ENCODE measurements around the gene SLC7A7.
"Not testable (repeated sequence)": the region's sequence is repeated elsewhere in the genome, so short reads cannot be mapped to it uniquely, and the experiment has no call there.

The SLC7A7 gene

DNA sequence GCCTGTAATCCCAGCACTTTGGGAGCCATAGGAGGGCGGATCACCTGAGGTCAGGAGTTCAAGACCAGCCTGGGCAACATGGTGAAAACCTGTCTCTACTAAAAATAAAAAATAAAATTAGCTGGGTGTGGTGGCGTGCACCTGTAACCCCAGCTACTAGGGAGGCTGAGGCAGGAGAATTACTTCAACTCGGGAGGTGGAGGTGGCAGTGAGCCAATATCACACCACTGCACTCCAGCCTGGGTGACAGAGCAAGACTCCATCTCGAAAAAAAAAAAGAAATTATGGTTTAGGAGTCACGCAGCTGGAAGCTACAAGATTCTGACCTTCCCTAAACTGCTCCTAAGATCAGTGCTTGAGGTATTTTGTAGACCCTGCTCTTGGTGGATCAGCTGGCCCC, 21.7 kb downstream of the SLC7A7 start:
- not testable (repeated sequence) for DNase-seq (ENCODE audit: low read depth in 3 of 3)

DNA sequence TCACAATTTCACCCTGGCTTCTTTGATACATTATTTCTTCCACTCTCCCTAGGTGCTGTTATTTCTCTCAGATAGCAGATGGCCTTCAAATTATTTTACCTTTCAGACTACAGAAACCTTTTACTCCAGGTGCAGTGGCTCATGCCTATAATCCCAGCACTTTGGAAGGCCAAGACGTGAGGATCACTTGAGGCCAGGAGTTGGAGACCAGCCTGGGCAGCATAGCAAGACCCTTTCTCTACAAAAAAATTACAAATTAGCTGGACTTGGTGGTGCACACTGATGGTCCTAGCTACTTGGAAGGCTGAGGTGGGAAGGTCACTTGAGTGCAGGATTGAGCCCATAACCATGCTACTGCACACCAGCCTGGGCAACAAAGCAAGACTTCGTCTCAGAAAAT, 23.1 kb downstream of the SLC7A7 start:
- DNase-seq (ENCODE audit: low read depth in 3 of 3): no peak

DNA sequence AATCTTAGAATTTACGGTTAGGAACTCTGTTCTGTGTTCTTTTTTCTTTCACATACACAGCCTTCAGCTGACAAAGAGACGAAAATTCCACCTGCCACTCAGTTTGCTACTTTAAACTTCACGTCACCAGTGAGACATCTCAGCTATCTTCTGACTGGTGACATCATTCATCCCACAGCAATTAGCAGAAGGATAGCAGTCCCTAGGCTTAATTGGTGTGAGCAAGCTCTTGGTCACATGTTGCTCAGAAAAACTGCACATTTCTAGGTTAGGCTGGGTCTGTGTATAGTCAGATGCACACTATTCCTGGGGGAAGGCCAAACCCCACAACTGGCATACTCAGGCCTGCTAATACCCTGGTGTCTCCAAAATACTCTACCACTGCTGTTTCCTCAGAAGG, 23.9 kb downstream of the SLC7A7 start:
- DNase-seq (ENCODE audit: low read depth in 3 of 3): no peak

DNA sequence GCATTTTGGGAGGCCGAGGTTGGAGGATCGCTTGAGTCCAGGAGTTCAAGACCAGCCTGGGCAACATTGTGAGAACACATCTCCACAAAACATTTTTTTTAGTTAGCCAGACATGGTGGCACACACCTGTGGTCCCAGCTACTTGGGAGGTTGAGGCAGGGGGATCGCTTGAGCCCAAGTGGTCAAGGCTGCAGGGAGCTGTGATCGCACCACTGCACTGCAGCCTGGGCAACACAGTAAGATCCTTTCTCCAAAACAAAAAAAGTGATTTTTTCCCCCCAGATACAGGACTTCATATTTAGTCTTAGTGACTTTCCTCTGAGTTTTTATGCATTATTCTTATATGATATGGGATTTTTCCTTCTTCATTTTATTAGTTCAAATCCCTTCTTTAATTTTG, 28.6 kb downstream of the SLC7A7 start:
- no peak for DNase-seq (ENCODE audit: low read depth in 3 of 3)

DNA sequence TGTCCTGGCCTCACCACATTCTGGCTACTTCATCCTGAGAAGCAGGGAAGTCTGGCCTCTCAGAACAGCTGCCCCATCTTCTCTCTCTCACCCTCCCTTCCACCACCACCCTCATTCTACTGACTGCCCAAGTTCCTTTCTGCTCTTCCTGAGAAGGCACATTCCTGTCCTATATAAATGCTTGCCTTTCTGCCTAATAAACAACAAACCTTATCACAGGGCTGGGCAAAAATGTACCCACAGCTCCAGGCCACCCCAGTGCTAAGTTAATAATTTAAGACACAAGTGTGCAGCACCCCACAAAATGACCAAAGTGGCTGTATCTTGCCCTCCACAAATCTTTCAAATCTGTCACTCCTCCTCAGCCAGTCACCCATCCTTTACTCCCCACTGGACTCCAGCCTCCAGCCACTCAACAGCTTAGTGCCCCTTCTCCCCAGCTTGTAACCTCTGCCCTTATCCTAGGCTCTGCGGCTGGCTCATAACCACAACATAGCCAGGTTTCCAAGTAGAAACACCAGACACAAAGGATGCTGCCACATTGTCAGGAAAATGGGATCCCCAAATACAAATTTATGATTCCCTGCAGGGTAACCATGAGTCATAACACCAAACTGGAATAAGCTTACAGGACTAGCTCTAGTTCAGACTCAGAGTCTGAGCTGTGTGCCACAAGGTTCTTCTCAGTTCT, 33.8 kb downstream of the SLC7A7 start:
- no peak for DNase-seq (ENCODE audit: low read depth in 3 of 3)

DNA sequence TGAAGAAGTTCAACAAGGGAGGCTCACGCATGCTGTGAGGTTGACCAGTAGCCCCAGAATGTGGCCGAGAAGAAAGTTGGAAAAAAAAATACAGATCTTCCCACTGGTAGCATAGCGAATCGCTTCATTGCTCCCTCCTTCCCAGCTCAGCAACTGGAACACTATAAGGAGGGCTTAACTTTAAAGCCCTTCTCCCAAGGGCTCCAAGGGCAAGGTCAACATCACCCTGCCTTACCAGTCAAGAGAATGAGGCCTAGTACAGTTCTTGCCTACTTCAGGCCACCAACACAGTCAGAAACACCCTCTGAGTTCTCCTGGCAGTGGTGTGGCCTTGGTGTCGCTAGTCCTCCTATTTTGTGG, 34.3 kb downstream of the SLC7A7 start:
- no peak for DNase-seq (ENCODE audit: low read depth in 3 of 3)

DNA sequence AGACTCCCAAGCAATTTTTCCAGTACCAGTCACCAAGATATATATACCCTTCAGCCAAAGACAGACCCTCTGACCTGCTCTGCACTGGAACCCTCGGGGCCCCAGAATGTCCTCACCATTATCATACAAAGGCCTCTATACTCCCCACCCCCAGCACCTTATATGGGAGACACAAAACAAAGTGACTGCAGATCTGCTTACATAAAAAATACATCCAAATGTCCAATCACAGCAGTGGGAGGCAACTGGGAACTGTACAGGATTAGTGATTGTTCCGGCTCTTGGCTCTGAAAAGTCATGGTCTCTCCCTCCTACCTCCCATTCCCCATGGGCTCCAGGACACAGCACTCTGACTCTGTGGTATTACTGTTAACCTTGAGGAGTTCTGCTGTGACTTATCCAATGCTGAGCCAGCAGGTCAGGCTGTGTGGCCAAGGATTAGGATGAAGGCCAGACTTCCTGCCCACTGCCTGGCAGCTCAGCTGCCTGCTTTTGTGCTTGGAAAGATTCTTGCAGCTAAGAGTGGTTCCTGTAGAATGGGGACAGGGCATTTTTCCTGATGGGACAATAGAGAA, 35.0 kb downstream of the SLC7A7 start:
- DNase-seq (ENCODE audit: low read depth in 3 of 3): no peak

DNA sequence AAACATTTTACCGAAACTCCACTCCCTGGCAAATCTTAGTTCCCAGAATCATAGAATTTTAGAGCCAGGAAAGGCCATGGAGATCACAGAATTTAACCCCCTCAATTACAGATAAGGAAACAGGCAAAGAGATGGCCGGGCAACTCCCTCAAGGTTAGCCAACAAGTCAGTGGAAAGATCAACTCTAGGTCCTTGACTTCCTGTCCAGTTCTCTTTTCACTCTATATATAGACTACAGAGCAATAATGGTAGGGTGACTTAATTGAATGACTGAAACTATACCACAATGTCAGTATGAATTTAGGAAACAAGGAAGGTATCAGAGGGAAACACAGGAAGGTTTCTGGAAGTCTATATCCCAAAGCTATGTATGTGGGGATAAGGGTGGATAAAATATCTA, 37.2 kb downstream of the SLC7A7 start:
- no peak for DNase-seq (ENCODE audit: low read depth in 3 of 3)

DNA sequence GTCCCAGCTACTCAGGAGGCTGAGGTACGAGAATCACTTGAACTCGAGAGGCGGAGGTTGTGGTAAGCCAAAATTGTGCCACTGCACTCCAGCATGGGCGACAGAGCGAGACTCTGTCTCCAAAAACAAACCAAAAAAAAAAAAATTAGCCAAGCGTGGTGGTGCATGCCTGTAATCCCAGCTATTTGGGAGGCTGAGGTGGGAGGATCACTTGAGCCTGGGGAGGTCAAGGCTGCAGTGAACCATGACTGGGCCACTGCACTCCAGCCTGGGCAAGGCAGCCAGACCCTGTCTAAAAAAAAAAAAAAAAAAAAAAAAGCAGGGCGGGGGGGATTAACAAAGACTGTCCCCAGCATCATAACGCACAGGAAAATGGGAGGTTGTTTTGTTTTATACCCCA, 38.4 kb downstream of the SLC7A7 start:
- DNase-seq (ENCODE audit: low read depth in 3 of 3): not testable (repeated sequence)

DNA sequence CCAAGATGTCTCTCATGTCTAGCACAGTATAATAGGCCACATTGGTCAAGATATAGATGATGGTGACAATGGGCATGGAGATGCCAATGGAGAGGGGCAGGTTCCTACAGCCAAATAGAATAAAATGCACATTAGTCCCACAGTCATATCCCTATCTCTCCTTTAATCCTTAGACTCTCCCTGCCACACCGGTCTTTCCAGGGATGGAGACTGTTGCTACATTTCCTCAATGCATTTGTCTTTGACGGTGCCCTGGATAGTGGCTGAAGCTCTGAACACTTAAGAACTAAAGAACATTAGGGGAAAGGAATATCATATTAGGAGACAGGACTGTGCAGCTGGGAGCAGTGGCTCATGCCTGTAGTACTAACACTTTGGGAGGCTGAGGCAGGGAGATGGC, 39.0 kb downstream of the SLC7A7 start:
- DNase-seq (ENCODE audit: low read depth in 3 of 3): no peak

DNA sequence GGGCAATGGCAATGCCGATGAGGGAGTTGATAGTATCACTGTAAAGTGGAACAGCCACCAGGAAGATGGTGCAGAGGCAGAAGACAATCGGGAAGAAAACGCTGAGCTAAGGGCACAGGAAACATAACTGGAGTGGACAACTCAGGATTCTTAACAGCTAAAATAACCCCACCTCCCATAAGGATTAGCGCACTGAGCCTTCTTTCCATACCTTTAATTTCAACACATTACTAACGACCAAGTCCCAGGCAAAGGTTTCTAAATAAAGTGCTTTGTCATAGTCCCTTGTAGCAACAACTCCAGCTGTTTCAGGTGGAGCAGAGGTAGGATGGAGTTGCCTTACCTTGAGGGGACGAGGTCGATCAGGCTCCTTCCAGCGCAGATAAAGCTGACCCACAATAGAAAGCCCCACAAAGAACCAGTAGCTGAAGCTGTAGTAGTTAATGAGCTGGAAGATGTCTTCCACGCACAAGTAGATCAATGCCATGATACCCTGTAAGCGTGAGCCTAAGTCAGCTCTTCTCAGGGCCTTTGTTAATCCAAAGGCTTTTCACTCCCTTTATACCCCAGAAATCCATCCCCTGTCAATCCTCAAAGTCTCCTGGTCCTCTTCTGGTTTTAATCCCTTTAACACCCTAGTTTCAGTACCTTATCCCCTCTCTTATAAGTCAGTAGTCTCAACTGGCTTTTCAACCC, 41.1 kb downstream of the SLC7A7 start:
- DNase-seq (ENCODE audit: low read depth in 3 of 3): no peak

DNA sequence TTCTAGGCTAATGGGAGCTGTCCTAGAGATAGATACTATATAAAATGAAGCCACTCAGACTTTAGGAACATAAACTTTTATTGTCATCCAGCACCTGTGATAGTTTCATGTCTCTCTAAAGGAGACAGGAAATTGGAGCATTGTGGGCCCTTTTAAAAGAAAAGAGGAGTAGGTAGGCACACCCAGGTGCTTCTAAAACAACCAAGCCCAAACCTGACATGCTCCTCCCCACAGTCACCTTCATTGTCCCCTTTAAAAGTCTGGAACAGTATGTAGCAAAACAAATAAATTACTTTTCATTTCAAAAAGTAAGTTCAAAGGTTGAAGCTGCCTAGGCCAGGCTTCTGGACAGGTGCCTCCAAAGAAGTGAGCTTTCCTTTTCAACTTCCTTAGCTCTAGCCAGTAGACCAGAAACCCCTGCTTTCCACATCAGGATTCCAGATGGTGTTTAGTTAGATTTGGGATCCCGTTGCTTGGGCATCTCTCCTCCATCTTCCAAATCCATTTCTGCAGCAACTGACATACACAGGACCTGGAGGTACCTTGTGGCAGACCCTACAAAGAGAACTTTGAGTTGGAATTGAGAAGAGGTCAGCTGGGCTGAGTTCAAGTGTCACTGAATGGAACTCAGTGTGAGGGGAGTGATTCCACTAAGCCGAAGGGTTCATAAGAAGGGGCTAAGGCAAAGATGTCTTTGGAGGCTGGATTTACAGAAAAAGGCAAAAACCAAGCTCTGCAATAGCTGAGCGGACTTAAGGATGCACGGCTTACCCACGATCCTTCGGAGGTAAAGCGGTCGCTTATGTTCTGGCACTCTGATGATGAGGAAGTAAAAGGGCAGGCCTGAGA, 41.8 kb downstream of the SLC7A7 start:
- DNase-seq (ENCODE audit: low read depth in 3 of 3): no peak

DNA sequence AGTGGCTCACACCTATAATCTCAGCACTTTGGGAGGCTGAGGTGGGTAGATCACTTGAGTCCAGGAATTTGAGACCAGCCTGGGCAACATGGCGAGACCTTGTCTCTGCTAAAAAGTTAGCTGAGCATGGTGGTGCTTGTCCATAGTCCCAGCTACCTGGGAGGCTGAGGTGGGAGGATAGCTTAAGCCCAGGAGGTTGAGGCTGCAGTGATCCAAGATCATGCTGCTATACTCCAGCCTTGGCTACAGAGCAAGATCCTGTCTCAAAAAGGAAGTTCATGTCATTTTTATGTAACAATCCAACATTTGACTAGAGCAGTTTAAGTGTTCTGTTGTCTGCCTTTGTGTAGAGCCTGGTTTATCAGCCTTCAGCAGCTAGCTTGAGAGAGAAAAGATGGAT, 42.5 kb downstream of the SLC7A7 start:
- DNase-seq (ENCODE audit: low read depth in 3 of 3): no peak

DNA sequence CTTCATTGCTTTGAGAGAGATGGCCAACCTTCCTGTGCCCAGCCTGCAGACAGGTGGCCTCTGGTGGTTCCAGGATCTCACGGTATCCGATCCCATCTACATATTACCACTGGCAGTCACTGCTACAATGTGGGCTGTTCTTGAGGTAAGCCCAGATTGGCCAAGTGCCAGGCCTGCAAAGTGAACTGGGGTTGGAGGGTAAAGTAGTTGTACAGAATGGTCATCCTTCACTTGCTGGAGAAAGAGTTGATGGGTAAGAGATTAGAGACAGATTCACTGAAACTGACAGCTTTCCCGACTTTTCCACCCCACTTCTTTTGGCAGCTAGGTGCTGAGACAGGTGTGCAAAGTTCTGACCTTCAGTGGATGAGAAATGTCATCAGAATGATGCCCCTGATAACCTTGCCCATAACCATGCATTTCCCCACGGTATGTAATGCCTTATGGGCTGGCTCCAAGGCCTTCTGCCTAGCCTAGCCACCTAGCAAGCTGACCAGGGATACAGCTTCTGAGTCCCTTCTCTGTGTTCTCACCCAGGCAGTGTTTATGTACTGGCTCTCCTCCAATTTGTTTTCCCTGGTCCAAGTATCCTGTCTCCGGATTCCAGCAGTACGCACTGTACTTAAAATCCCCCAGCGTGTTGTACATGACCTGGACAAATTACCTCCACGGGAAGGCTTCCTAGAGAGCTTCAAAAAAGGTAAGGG, 44.6 kb downstream of the SLC7A7 start:
- DNase-seq (ENCODE audit: low read depth in 3 of 3): no peak

DNA sequence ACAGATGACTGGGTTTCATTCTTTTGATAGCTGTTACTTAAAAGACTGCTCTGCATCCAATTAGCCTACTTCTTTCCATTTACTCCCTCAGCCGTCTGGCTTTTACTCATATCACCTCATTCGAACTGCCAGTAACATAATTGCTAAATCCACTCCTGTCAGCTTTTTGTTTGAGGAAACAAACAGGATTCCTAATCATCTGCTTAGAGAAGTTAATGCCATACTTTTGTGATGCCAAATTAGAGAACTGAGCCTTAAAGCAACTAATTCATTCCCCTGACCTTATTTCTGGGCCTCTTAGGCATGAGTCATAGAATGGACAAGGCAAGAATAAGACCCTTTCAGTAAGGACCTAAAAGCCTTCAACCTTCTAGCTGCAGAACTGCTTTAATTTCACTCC, 45.9 kb downstream of the SLC7A7 start:
- no peak for DNase-seq (ENCODE audit: low read depth in 3 of 3)

DNA sequence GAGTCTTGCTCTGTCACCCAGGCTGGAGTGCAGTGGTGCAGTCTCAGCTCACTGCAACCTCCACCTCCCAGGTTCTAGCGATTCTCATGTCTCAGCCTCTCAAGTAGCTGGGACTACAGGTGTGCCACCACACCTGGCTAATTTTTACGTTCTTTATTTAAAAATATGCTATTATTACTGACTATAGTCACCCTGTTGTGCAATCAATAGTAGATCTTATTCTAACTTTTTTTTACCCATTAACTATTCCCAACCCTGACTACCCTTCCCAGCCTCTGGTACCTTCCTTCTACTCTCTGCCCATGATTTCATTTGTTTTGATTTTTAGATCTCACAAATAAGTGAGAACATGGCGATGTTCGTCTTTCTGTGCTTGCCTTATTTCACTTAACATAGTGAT, 46.3 kb downstream of the SLC7A7 start:
- no peak for DNase-seq (ENCODE audit: low read depth in 3 of 3)

DNA sequence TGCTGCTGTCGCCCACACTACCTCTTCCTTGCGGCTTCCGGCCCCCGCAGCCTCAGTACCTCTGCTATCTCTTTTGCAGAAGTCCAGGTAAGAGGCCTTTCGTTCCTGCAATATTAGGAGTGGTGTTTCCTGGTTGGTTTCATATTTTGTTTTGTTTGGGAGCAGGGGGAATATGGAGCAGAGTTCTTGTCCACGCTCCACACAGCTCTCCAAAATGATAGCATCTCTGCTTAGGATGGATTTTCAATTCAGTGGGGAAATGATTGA, 48.0 kb downstream of the SLC7A7 start:
- DNase-seq (ENCODE audit: low read depth in 3 of 3): no peak

DNA sequence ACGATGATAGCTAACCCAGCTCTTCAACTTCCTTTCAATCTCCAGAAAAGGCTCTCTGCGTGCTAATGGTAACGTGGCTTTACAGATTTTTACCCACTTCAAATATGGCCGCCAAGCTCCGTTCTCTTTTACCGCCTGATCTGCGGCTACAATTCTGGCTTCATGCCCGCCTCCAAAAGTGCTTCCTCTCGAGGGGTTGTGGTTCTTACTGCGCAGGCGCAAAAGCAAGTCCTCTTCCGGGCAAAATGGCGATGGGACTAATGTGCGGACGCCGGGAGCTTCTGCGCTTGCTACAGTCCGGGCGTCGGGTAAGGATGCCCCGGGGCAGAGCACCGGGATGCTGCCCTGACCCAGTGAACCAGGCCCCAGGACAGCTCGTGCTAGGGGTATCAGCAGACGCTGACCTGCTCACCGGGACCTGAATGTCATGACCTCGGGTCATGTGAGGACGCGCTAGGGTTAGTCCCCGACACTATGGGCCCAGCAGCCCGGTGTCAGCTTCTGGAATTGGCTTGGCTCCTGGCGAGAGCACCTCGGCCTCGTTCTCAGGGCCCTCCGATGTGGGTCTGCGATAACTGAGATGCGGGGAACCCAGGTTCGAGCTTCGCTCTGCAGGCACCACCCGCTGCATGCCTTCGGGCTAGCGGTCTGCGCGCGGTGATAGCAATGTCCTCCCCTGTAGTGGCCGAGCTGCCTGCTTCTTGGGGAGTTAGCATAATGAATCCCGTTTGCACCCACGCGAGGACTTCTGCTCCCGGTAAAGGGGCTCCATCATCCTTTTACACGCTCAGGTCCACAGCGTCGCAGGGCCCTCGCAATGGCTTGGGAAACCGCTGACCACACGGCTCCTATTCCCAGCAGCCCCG, 48.5 kb downstream of the SLC7A7 start, which contains the start of gene OXA1L:
Gene OXA1L (plus strand): TSS at position 232 of the 866 bp plus-strand sequence. CDS start 14 bp downstream, at position 246.
- DNase-seq (ENCODE audit: low read depth in 3 of 3): peak; percentile 70 to 93 (median 87)

DNA sequence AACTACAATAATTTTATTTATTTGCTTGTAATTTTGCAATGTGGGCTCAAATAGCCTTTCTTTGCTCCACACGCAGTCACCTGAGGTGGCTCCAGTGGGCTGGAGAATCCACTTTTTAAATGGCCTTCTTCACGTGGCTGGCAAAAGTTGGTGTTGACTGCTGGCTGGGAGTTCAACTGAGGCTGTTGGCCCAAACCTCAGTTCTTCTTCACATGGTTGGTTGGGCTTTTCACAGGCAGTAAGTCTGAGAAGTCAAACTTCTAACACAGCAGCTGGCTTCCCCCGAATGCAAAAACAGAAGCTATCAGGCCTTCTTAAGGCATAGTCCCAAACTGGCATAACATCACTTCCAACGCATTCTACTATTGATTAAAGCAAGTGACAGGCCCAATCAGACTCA, 50.9 kb downstream of the SLC7A7 start:
- no peak for DNase-seq (ENCODE audit: low read depth in 3 of 3)

DNA sequence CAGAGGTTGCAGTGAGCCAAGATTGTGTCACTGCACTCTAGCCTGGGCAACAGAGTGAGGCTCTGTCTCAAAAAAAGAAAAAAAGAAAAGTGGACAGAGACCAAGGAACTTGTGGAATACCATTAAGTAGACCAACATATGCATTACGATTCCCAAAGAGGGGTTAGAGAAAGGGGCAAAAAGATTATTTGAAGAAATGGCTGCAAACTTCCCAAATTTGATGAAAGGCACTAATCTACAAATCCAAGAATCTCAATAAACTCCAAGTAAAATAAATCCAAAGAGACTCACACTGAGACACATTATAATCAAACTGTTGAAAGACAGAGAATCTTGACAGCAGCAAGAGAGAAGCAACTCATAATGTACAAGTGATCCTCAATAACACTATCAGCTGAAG, 53.5 kb downstream of the SLC7A7 start:
- DNase-seq (ENCODE audit: low read depth in 3 of 3): no peak
